WI38 (cell line): ENCODE measurements around the gene SCARF2.

Experiments used
- H3K4me3 ChIP-seq: 2 replicates; pipeline ENCODE4 v1.5.1; 2011; ENCODE audit warnings: low read depth, mild to moderate bottlenecking, control low read depth, low read length
- TF ChIP-seq, protein P1 (sequence below): IDR thresholded peaks from 2 replicates; pipeline ENCODE4 v1.5.1; 2012; ENCODE audit warnings: low read depth, mild to moderate bottlenecking, control low read depth, low read length

The SCARF2 gene

DNA sequence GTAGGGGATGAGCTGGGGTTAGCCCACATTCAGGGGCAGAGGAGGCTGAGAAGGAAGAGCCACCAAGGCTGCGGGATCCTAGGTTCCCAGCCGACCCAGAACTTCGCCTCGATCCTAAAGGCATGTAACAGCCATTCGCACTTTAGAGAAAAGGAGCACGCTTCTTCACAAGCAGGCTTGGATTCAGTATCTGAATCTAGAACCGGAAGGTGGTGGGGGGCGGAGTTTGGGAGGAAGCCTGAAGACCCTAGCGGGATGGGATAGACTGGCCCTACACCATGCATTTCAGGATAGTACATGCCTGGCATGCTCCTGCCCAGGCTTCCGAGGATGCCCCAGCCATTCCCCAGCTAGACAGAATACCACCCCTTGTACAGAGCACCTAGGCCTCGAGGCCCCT is 4.4 kb downstream of the SCARF2 start:
- H3K4me3 ChIP-seq = no peak overlapping the region
- TF ChIP-seq, protein P1, sequence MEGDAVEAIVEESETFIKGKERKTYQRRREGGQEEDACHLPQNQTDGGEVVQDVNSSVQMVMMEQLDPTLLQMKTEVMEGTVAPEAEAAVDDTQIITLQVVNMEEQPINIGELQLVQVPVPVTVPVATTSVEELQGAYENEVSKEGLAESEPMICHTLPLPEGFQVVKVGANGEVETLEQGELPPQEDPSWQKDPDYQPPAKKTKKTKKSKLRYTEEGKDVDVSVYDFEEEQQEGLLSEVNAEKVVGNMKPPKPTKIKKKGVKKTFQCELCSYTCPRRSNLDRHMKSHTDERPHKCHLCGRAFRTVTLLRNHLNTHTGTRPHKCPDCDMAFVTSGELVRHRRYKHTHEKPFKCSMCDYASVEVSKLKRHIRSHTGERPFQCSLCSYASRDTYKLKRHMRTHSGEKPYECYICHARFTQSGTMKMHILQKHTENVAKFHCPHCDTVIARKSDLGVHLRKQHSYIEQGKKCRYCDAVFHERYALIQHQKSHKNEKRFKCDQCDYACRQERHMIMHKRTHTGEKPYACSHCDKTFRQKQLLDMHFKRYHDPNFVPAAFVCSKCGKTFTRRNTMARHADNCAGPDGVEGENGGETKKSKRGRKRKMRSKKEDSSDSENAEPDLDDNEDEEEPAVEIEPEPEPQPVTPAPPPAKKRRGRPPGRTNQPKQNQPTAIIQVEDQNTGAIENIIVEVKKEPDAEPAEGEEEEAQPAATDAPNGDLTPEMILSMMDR = no peak

DNA sequence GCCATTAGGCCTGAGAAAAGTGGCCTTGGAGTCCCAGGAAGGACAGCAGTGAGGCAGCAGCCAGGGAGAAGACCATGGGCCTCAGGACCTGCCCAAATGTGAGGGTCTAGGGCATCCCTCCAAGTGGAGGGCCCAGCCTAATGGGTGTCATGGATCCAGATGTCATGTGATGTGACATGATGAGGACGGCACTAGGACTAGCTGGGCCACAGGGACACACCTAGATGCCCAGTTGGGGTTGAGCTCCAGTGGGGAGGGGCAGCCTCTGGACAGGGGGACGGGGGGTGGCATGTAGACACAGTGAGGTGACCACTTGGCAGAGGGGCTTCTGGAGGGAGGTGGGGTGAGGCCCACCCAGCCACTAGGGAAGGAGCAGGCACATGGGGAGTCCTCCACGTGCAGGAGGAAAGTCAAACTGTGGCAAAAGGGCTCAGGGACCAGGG is 5.4 kb downstream of the SCARF2 start:
- H3K4me3 ChIP-seq = no peak overlapping the region
- TF ChIP-seq, protein P1 = no peak

DNA sequence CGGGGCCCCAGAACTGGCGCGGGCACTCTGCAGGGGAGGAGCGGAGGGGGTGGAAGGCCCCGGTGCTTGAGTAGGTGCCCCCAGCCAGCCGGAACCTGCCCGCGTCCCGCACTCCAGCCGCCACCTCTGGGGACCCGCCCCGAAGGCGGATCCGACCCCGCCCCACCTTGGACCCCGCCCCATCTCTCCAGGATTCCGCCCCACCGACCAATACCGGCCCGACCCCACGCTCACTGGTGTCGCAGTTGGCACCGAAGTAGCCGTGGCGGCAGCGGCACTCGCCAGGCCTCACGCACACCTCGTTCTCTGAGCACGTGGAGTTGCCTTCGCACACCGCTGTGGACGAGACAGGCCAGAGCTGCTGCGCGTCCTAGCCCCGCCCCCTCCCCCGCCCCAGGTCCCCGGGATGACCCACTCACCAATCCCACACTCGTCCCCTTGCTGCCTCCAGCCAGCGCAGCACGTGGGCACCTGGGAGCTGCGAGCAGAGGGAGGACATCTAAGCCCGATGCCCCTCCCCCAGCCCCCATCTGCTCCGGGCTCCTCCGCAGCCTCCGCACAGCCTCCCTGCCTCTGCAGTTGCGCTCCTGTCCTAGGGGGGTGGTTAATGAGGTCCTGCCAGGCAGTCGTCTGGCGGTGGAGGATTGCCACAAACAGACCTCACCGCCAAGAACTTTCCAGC is 6.0 kb downstream of the SCARF2 start:
- no peak overlapping the region for H3K4me3 ChIP-seq
- TF ChIP-seq, protein P1 = no peak

DNA sequence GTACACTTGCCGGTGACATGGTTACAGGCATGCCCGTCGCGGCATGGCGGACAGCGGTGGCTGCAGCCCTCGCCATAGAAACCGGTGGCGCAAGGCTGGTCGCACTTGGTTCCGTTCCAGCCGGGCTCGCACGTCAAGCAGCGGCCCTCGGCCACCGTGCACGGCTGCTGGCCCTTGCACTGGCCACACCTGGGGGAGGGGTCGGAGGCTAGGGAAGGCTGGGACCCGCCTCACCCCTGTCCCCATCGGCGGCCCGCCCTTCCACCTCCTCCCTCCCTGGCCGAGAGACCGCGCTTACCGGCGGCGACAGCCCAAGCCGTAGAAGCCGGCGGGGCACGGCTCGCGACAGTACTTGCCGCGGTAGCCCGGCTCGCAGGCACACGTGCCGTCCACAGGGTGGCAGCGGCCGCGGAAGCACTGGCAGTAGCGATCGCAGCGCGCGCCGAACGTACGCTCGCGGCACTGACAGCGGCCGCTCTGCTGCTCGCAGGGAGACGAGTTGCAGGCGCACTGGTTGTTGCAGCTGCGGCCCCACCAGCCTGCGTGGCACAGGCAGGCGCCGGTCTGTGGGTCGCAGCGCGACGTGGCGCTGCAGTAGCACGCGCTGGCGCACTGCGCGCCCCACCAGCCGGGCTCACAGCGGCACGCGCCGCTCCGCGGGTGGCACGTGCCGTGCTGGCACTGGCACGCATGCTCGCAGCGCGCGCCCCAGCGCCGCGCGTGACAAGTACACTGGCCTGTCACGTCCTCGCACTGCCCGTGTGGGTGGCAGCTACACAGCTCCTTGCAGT is 6.7 kb downstream of the SCARF2 start:
- TF ChIP-seq, protein P1 = no peak
- H3K4me3 ChIP-seq = no peak overlapping the region

DNA sequence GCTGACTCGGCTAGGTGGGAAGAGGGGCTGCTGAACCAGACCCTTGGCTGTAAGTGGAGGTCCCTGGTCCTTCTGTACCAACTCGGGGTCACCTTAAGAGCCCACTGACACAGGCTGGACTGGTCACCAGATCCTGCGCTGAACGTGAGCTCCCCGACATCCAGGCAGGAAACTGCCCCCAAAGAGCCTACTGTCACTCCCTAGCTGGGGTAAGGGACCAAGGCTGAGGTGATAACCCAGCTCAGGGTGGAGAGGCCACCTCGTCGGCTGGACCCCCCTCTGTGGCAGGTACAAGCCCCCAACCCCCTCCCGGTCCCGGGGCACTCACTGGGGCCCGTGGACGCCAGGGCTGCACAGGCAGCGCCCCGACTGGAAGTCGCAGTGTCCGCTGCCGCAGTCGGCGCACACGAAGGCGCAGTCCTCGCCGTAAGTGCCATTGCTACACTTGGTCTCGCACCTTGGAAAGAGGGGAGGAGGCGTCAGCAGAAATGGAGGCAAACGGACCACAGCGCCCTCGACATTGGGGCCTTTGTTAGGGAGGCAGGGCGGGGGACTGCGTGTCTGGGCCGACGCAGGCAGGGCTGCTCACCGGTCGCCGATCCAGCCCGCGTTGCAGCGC is 7.4 kb downstream of the SCARF2 start:
- TF ChIP-seq, protein P1 = no peak
- no peak overlapping the region for H3K4me3 ChIP-seq

DNA sequence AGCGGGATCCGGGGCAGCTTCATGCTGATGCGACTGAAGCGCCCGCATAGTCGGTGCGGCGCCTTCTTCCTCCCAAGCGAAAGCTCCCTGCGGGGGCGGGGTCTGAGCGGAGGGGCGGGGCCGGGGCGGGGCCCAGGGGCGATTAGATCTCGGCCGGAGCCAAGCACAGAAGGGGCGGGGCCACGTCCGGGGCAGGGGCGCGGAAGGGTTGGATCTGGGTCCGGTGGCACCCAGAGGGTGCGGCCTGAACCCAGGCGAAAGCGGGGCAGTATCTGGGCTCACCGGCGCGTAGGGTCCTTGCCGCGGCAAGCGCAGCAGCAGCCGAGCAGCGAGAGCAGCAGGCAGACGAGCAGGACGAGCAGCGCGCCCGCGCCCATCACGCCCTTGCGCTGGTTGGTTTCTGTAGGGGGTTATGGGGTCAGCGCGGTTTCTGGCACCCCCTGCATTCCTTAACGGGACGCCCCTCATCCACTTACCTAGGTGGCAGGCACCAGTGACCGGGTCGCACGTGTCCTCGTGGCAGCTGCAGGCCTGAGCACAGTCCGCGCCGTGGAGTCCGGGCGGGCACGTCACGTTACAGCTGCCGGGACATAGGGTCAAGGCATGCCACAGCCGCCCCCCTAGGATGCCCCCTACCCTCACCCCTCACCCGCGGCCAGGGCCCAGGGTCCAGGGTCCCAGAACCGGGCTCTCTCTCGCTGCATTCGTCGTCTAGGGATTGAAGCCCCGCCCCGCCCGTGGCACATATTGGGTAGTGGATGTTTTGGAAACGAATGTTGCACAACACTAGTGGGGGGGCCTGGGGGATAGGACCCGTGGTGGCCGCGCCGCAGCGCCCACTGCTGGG is 8.1 kb downstream of the SCARF2 start:
- no peak overlapping the region for H3K4me3 ChIP-seq
- TF ChIP-seq, protein P1 = no peak
